OCI-LY7 (cell line): ENCODE results near the gene PRSS2. TPM values are rescaled to one million over a fixed set of nuclear protein-coding genes. Genes with fewer than 3 reads are reported as not detected.
"Not testable (repeated sequence)": the region's sequence is repeated elsewhere in the genome, so short reads cannot be mapped to it uniquely, and the experiment has no call there.

Source experiments
- BruUV-seq: library from RNA; stranded (reverse); fragments of 400-500 nt; replicated peaks from 2 replicates; lab custom pipeline; 2021; lab: Mats Ljungman, UMichigan
- CTCF ChIA-PET: fragments of 300-600 bp; sonication (Branson Sonifier 250); formaldehyde crosslinking; loops from one replicate; lab custom pipeline; 2022; ENCODE audit warnings: antibody characterized with exemption; ENCODE audit not compliant: unreplicated experiment; lab: Charles Lee
- POLR2A ChIA-PET: fragments of 300-600 bp; sonication (Branson Sonifier 250); formaldehyde crosslinking; loops from one replicate; lab custom pipeline; 2022; ENCODE audit warnings: antibody characterized with exemption; lab: Charles Lee
- DNase-seq: peaks from one replicate; pipeline ENCODE4 v3.0.0-alpha.2; 2015; ENCODE audit warnings: low spot score
- H2AFZ ChIP-seq: fragments of 200-600 bp; sonication (generic), shearing (Covaris generic); 2 replicates; pipeline ENCODE4 v1.6.1; 2014; ENCODE audit warnings: mild to moderate bottlenecking, antibody characterized with exemption, low read length, moderate library complexity
- H3K27ac ChIP-seq: fragments of 200-600 bp; sonication (generic); 2 replicates; pipeline ENCODE4 v1.5.1; 2014; ENCODE audit warnings: mixed run types, low read depth, mild to moderate bottlenecking, moderate library complexity, low read length, inconsistent platforms; ENCODE audit not compliant: poor library complexity, severe bottlenecking
- H3K36me3 ChIP-seq: fragments of 200-600 bp; sonication (generic); 2 replicates; pipeline ENCODE4 v1.6.1; 2014; ENCODE audit warnings: mild to moderate bottlenecking, antibody characterized with exemption, low read length, moderate library complexity, mixed read lengths; ENCODE audit not compliant: insufficient read depth
- H3K4me1 ChIP-seq: fragments of 200-600 bp; sonication (generic); 2 replicates; pipeline ENCODE4 v1.5.1; 2014; ENCODE audit warnings: mild to moderate bottlenecking, low read length; ENCODE audit not compliant: insufficient read depth, poor library complexity, severe bottlenecking
- H3K4me2 ChIP-seq: fragments of 200-600 bp; sonication (generic); 2 replicates; pipeline ENCODE4 v1.6.1; 2014; ENCODE audit warnings: mild to moderate bottlenecking, low read length
- H3K4me3 ChIP-seq: fragments of 200-600 bp; sonication (generic); 2 replicates; pipeline ENCODE4 v1.5.1; 2014; ENCODE audit warnings: mild to moderate bottlenecking, low read depth, low read length; ENCODE audit not compliant: poor library complexity, severe bottlenecking
- H3K79me2 ChIP-seq: fragments of 200-600 bp; sonication (generic); 2 replicates; pipeline ENCODE4 v1.6.1; 2016; ENCODE audit warnings: low read depth, mild to moderate bottlenecking, low read length, moderate library complexity, mixed read lengths; ENCODE audit not compliant: insufficient read depth
- H3K9me2 ChIP-seq: fragments of 200-600 bp; sonication (generic); 2 replicates; pipeline ENCODE4 v1.6.1; 2016; ENCODE audit warnings: mild to moderate bottlenecking, low read length, mixed read lengths; ENCODE audit not compliant: insufficient read depth
- H3K9me3 ChIP-seq: fragments of 200-600 bp; sonication (generic); 2 replicates; pipeline ENCODE4 v1.6.1; 2014; ENCODE audit warnings: mild to moderate bottlenecking, mixed run types, low read length, mixed read lengths
- H4K20me1 ChIP-seq: fragments of 200-600 bp; sonication (generic); 2 replicates; pipeline ENCODE4 v1.6.1; 2014; ENCODE audit warnings: mild to moderate bottlenecking, antibody characterized with exemption, low read length, moderate library complexity, mixed read lengths; ENCODE audit not compliant: insufficient read depth
- EZH2phosphoT487 ChIP-seq: fragments of 200-600 bp; sonication (generic); IDR thresholded peaks from 2 replicates; pipeline ENCODE4 v1.6.1; 2018; ENCODE audit warnings: low read depth, borderline replicate concordance, mild to moderate bottlenecking, mixed run types, antibody characterized with exemption, low read length, moderate library complexity, mixed read lengths
- intact Hi-C: fragments of 100-400 bp; cut with micrococcal nuclease; formaldehyde crosslinking; loops from one replicate; pipeline ENCODE4 v1.10.0; 2022; ENCODE audit not compliant: unreplicated experiment
- total RNA-seq, 2 experiments: library from RNA; depleted of rRNA in 1 of 2; stranded (reverse); fragments of >200 nt in 1 of 2; shearing (Covaris generic) in 1 of 2; gene quantifications; 2 replicates each; pipeline ENCODE4 v1.2.3, GENCODE V29; 2014 to 2022
- TF ChIP-seq, protein P1 (sequence below): fragments of 200-600 bp; sonication (generic); conservative IDR thresholded peaks from 2 replicates; pipeline ENCODE4 v1.5.1; 2014; ENCODE audit warnings: mild to moderate bottlenecking, antibody characterized with exemption, low read length, moderate library complexity, mixed read lengths

Gene PRSS2
- total RNA-seq, 2 experiments from 2014 or later, result 0.60 to 1.1 TPM

DNA sequence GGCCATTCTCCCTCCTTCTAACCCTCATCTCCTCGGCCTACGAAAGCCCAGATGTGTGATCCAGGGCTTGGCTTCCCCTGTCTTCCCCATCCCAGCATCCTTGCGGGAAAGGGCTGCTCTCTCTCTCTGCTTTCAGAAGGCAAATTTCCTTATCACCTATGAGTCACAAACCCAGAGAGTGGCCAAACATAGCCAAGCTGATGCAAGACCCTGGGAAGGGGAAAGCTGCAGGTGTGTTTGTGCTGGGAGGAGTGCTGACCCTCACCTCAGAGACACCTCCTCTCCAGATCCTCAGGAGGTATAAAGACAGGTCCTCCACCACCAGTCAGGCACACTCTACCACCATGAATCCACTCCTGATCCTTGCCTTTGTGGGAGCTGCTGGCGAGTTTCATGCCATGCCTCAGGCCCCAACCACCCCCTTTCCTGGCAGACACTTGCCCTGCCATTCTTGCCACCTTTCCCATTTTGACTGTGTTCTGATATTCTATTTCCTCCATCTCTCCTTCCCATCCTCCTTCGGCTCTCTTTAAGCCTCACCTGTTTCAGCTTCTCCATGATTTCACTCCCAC, 10.6 kb upstream of the PRSS2 start:
- H3K9me2 ChIP-seq, result no peaks in the 10 kb centered on the region
- H3K4me1 ChIP-seq, result no peaks in the 10 kb centered on the region
- no peak overlapping the region for H2AFZ ChIP-seq
- CTCF ChIA-PET, result no interaction called here
- intact Hi-C loops, result no loop called here
- H3K4me2 ChIP-seq, result no peak overlapping the region
- no peaks in the 10 kb centered on the region for H3K36me3 ChIP-seq
- TF ChIP-seq, protein P1, sequence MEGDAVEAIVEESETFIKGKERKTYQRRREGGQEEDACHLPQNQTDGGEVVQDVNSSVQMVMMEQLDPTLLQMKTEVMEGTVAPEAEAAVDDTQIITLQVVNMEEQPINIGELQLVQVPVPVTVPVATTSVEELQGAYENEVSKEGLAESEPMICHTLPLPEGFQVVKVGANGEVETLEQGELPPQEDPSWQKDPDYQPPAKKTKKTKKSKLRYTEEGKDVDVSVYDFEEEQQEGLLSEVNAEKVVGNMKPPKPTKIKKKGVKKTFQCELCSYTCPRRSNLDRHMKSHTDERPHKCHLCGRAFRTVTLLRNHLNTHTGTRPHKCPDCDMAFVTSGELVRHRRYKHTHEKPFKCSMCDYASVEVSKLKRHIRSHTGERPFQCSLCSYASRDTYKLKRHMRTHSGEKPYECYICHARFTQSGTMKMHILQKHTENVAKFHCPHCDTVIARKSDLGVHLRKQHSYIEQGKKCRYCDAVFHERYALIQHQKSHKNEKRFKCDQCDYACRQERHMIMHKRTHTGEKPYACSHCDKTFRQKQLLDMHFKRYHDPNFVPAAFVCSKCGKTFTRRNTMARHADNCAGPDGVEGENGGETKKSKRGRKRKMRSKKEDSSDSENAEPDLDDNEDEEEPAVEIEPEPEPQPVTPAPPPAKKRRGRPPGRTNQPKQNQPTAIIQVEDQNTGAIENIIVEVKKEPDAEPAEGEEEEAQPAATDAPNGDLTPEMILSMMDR, result no peak
- no peak for TF ChIP-seq EZH2phosphoT487
- no peak overlapping the region for H3K27ac ChIP-seq
- no peaks in the 10 kb centered on the region for H3K79me2 ChIP-seq
- H3K4me3 ChIP-seq, result no peak overlapping the region
- no peaks in the 10 kb centered on the region for H4K20me1 ChIP-seq
- BruUV-seq, result no TSS peak
- POLR2A ChIA-PET, result interaction anchor here (0.7 kb wide), 2 partner anchors 48 to 252 kb away, joined by 3 read pairs; no protein-coding TSS in a partner anchor
- H3K9me3 ChIP-seq, result no peaks in the 10 kb centered on the region
- no peak for DNase-seq

GRCh38 chr7:142761606-142762005, 9.2 kb upstream of the PRSS2 start:
- H3K4me1 ChIP-seq, H3K79me2 ChIP-seq, H3K9me2 ChIP-seq, H3K27ac ChIP-seq, H3K4me2 ChIP-seq, BruUV-seq, H3K4me3 ChIP-seq, H2AFZ ChIP-seq, POLR2A ChIA-PET, DNase-seq, intact Hi-C loops, H4K20me1 ChIP-seq, H3K9me3 ChIP-seq, H3K36me3 ChIP-seq: not testable (repeated sequence)
- CTCF ChIA-PET, result interaction anchor here (0.6 to 1.0 kb wide), 2 partner anchors 46 to 93 kb away, joined by 3 read pairs; no protein-coding TSS in a partner anchor

DNA sequence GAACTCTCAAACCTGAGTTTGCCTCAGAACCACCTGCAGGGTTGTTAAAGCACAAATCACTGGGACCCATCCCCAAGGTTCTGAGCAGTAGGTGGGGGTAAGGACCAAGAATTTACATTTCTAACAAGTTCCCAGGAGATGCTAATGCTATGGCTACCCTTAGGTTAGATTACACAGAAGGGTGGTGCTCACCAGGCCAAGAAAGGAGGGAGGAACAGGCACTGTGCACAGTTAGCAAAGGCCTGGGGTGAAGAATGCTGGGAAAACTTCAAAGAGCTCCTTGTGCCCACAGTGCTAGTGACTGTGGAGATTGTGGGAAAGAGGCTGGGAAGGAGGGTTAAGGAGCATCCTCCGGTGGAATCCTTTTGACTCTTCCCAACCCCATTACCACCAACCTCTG, 8.7 kb upstream of the PRSS2 start:
- ChIA-PET POLR2A (no interaction called here), CTCF (interaction anchor here (0.6 kb wide), 1 partner anchor 94 kb away, joined by 3 read pairs; no protein-coding TSS in a partner anchor)
- H3K4me1 ChIP-seq, result no peaks in the 10 kb centered on the region
- intact Hi-C loops, result no loop called here
- no peaks in the 10 kb centered on the region for H3K9me2 ChIP-seq
- H3K27ac ChIP-seq, result no peak overlapping the region
- no peaks in the 10 kb centered on the region for H3K9me3 ChIP-seq
- H3K4me3 ChIP-seq, result no peak overlapping the region
- no peaks in the 10 kb centered on the region for H3K36me3 ChIP-seq
- H3K4me2 ChIP-seq, result no peak overlapping the region
- no peak overlapping the region for H2AFZ ChIP-seq
- TF ChIP-seq EZH2phosphoT487, result no peak
- TF ChIP-seq, protein P1, result no peak
- no peak for DNase-seq
- H3K79me2 ChIP-seq, result no peaks in the 10 kb centered on the region
- BruUV-seq, result no TSS peak
- H4K20me1 ChIP-seq, result no peaks in the 10 kb centered on the region
